Liver (tissue), 9 donors: Measurements from ENCODE around the gene SURF1. TPM values are rescaled to one million over a fixed set of nuclear protein-coding genes. Genes with fewer than 3 reads are reported as not detected.

ENCODE experiments used
- DNase-seq: peaks from one replicate; pipeline ENCODE4 v3.0.0-alpha.2; 2017; ENCODE audit warnings: low spot score
- H3K27ac ChIP-seq, 2 donors: one replicate each; pipeline ENCODE4 v1.7.0; 2013; ENCODE audit warnings: inconsistent platforms in 2 of 2, low read length in 2 of 2, control low read depth in 1 of 2, low read depth in 1 of 2, mild to moderate bottlenecking in 1 of 2
- H3K27me3 ChIP-seq, 4 donors: one replicate each; pipeline versions ENCODE4 v1.6.1 to v1.7.0; 2013; ENCODE audit warnings: low read length in 3 of 4, inconsistent platforms in 1 of 4, mild to moderate bottlenecking in 1 of 4, moderate library complexity in 1 of 4; ENCODE audit not compliant: control insufficient read depth in 4 of 4, insufficient read depth in 4 of 4
- H3K36me3 ChIP-seq, 4 donors: one replicate each; pipeline versions ENCODE4 v1.6.1 to v1.7.0; 2013; ENCODE audit warnings: low read length in 3 of 4, mild to moderate bottlenecking in 3 of 4, low read depth in 1 of 4, moderate library complexity in 1 of 4; ENCODE audit not compliant: control insufficient read depth in 4 of 4, insufficient read depth in 3 of 4
- H3K4me1 ChIP-seq, 4 donors: one replicate each; pipeline versions ENCODE4 v1.6.1 to v1.7.0; 2013; ENCODE audit warnings: low read length in 3 of 4, mild to moderate bottlenecking in 3 of 4, moderate library complexity in 1 of 4; ENCODE audit not compliant: control insufficient read depth in 4 of 4, insufficient read depth in 4 of 4
- H3K4me3 ChIP-seq, 3 donors: one replicate each; pipeline versions ENCODE4 v1.6.1 to v1.7.0; 2013; ENCODE audit warnings: low read length in 3 of 3, control low read depth in 1 of 3, low read depth in 1 of 3, mild to moderate bottlenecking in 1 of 3
- H3K9ac ChIP-seq, 2 donors: one replicate each; pipeline ENCODE4 v1.7.0; 2013; ENCODE audit warnings: low read length in 2 of 2, mild to moderate bottlenecking in 2 of 2, moderate library complexity in 2 of 2, control low read depth in 1 of 2, low read depth in 1 of 2
- H3K9me3 ChIP-seq, 4 donors: one replicate each; pipeline versions ENCODE4 v1.6.1 to v1.7.0; 2013; ENCODE audit warnings: low read length in 3 of 4; ENCODE audit not compliant: control insufficient read depth in 4 of 4
- CTCF ChIP-seq: fragments of 150-350 bp; IDR thresholded peaks from 2 replicates; pipeline ENCODE4 v1.5.1; 2017; ENCODE audit warnings: improper control_type of control experiment, low read depth, low read length; ENCODE audit not compliant: missing input control
- EGR1 ChIP-seq, 2 donors: IDR thresholded peaks; 2 replicates each; pipeline ENCODE4 v1.6.1; 2016 to 2018; ENCODE audit warnings: antibody characterized with exemption in 2 of 2, low read depth in 2 of 2
- FOXA1 ChIP-seq: IDR thresholded peaks from 2 replicates; pipeline ENCODE4 v1.6.1; 2016; ENCODE audit warnings: antibody characterized with exemption
- FOXA2 ChIP-seq: IDR thresholded peaks from 2 replicates; pipeline ENCODE4 v1.6.1; 2016; ENCODE audit warnings: antibody characterized with exemption
- GABPA ChIP-seq, 2 donors: IDR thresholded peaks in 1 of 2; conservative IDR thresholded peaks in 1 of 2; 2 replicates each; pipeline ENCODE4 v1.6.1; 2016; ENCODE audit warnings: antibody characterized with exemption in 2 of 2, mild to moderate bottlenecking in 1 of 2, moderate library complexity in 1 of 2
- HNF4A ChIP-seq, 2 donors: conservative IDR thresholded peaks; 2 replicates each; pipeline ENCODE4 v1.6.1; 2016; ENCODE audit warnings: antibody characterized with exemption in 2 of 2, mild to moderate bottlenecking in 2 of 2
- HNF4G ChIP-seq: IDR thresholded peaks from 2 replicates; pipeline ENCODE4 v1.6.1; 2016; ENCODE audit warnings: antibody characterized with exemption
- JUND ChIP-seq, 2 donors: IDR thresholded peaks; 2 replicates each; pipeline ENCODE4 v1.6.1; 2016; ENCODE audit warnings: antibody characterized with exemption in 2 of 2
- MAX ChIP-seq: IDR thresholded peaks from 2 replicates; pipeline ENCODE4 v1.6.1; 2016; ENCODE audit warnings: antibody characterized with exemption
- NR2F2 ChIP-seq: IDR thresholded peaks from 2 replicates; pipeline ENCODE4 v1.6.1; 2016; ENCODE audit warnings: antibody characterized with exemption
- RAD21 ChIP-seq, 2 donors: IDR thresholded peaks; 2 replicates each; pipeline ENCODE4 v1.6.1; 2016; ENCODE audit warnings: antibody characterized with exemption in 2 of 2, mild to moderate bottlenecking in 2 of 2
- RXRA ChIP-seq, 2 donors: IDR thresholded peaks; 2 replicates each; pipeline ENCODE4 v1.6.1; 2017 to 2018; ENCODE audit warnings: antibody characterized with exemption in 2 of 2, mild to moderate bottlenecking in 1 of 2
- SP1 ChIP-seq: IDR thresholded peaks from 2 replicates; pipeline ENCODE4 v1.6.1; 2018; ENCODE audit warnings: antibody characterized with exemption, mild to moderate bottlenecking
- TAF1 ChIP-seq: conservative IDR thresholded peaks from 2 replicates; pipeline ENCODE4 v1.6.1; 2016; ENCODE audit warnings: antibody characterized with exemption, mild to moderate bottlenecking
- YY1 ChIP-seq: IDR thresholded peaks from 2 replicates; pipeline ENCODE4 v1.6.1; 2016; ENCODE audit warnings: antibody characterized with exemption, mild to moderate bottlenecking
- ZBTB33 ChIP-seq: IDR thresholded peaks from 2 replicates; pipeline ENCODE4 v1.6.1; 2016; ENCODE audit warnings: antibody characterized with exemption
- WGBS: extraction: QIAGEN DNeasy Blood & Tissue Kit; methylation state at CpG from one replicate; pipeline ENCODE4 v1.1.7; 2013; 5-methylcytosine and 5-hydroxymethylcytosine counted together
- polyA plus RNA-seq, 2 donors: library from polyadenylated mRNA; stranded (reverse) in 1 of 2; unstranded in 1 of 2; fragments of 200-250 nt in 1 of 2; fragments of >200 nt in 1 of 2; fragmentation: Nextera tagmentation in 1 of 2; extraction: Ambion mirVana in 1 of 2; gene quantifications; one replicate each; pipeline versions ENCODE4 v1.2.1 to v1.2.3, GENCODE V29; 2013 to 2015
- total RNA-seq, 2 donors: library from RNA; depleted of rRNA; stranded (reverse); fragments of >200 nt; gene quantifications; one replicate each; pipeline ENCODE4 v1.2.3, GENCODE V29; 2014
- TF ChIP-seq, protein P1 (sequence below): IDR thresholded peaks from 2 replicates; pipeline ENCODE4 v1.6.1; 2016; ENCODE audit warnings: antibody characterized with exemption, mild to moderate bottlenecking
- TF ChIP-seq, protein P2 (sequence below): IDR thresholded peaks from 2 replicates; pipeline ENCODE4 v1.6.1; 2016; ENCODE audit warnings: antibody characterized with exemption
- donor health status: healthy.
- donor health status: healthy.
- donor health status: healthy.
- donor health status: healthy.
- donor health status: healthy.

Gene SURF1
- total and polyA plus RNA-seq, 4 donors: 20.7 to 106 (median 50.5) TPM

GRCh38 chr9:133397370-133397769 lies 41.1 kb upstream of the SURF1 start:
- Histone ChIP-seq H3K9me3 (no peaks in the 10 kb centered on the region), H3K27ac (no peak overlapping the region), H3K9ac (no peak overlapping the region), H3K27me3 (peaks cover 0 to 7% (median 0%) of the 10 kb centered on the region in 4 donors), H3K4me1 (no peaks in the 10 kb centered on the region), H3K4me3 (no peak overlapping the region), H3K36me3 (no peaks in the 10 kb centered on the region)
- DNase-seq: no peak
- WGBS: 79% methylated on average over 6 of the region's 6 CpGs
- TF ChIP-seq, protein P1, sequence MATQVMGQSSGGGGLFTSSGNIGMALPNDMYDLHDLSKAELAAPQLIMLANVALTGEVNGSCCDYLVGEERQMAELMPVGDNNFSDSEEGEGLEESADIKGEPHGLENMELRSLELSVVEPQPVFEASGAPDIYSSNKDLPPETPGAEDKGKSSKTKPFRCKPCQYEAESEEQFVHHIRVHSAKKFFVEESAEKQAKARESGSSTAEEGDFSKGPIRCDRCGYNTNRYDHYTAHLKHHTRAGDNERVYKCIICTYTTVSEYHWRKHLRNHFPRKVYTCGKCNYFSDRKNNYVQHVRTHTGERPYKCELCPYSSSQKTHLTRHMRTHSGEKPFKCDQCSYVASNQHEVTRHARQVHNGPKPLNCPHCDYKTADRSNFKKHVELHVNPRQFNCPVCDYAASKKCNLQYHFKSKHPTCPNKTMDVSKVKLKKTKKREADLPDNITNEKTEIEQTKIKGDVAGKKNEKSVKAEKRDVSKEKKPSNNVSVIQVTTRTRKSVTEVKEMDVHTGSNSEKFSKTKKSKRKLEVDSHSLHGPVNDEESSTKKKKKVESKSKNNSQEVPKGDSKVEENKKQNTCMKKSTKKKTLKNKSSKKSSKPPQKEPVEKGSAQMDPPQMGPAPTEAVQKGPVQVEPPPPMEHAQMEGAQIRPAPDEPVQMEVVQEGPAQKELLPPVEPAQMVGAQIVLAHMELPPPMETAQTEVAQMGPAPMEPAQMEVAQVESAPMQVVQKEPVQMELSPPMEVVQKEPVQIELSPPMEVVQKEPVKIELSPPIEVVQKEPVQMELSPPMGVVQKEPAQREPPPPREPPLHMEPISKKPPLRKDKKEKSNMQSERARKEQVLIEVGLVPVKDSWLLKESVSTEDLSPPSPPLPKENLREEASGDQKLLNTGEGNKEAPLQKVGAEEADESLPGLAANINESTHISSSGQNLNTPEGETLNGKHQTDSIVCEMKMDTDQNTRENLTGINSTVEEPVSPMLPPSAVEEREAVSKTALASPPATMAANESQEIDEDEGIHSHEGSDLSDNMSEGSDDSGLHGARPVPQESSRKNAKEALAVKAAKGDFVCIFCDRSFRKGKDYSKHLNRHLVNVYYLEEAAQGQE: no peak
- TF ChIP-seq JUND (IDR thresholded peaks at IDR 0.05) (no peak), HNF4A (conservative IDR thresholded peaks at IDR 0.05) (no peak), FOXA2 (no peak), GABPA (IDR thresholded peaks at IDR 0.05 in 1 of 2, conservative IDR thresholded peaks at IDR 0.05 in 1 of 2) (no peak), HNF4G (no peak), SP1 (no peak), MAX (no peak), RAD21 (IDR thresholded peaks at IDR 0.05) (no peak), RXRA (IDR thresholded peaks at IDR 0.05) (no peak)
- TF ChIP-seq, protein P2, sequence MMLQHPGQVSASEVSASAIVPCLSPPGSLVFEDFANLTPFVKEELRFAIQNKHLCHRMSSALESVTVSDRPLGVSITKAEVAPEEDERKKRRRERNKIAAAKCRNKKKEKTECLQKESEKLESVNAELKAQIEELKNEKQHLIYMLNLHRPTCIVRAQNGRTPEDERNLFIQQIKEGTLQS: no peak

GRCh38 chr9:133396952-133397351 lies 40.7 kb upstream of the SURF1 start:
- Histone ChIP-seq H3K9me3 (no peaks in the 10 kb centered on the region), H3K27ac (no peak overlapping the region), H3K4me1 (no peaks in the 10 kb centered on the region), H3K9ac (no peak overlapping the region), H3K27me3 (peaks cover 0 to 7% (median 0%) of the 10 kb centered on the region in 4 donors), H3K36me3 (no peaks in the 10 kb centered on the region), H3K4me3 (no peak overlapping the region)
- 33% methylated on average over 14 of the region's 14 CpGs for WGBS
- DNase-seq: no peak
- peak in 1 of 2 donors; percentile 17 for TF ChIP-seq RAD21 (IDR thresholded peaks at IDR 0.05)
- no peak for TF ChIP-seq MAX
- no peak for TF ChIP-seq HNF4G

GRCh38 chr9:133394687-133395271 lies 38.5 kb upstream of the SURF1 start:
- H3K9me3 ChIP-seq: no peaks in the 10 kb centered on the region
- peaks cover 0 to 7% (median 0%) of the 10 kb centered on the region in 4 donors for H3K27me3 ChIP-seq
- DNase-seq: no peak
- 32% methylated on average over 8 of the region's 8 CpGs for WGBS
- H3K4me3 ChIP-seq: no peak overlapping the region
- H3K9ac ChIP-seq: no peak overlapping the region
- no peaks in the 10 kb centered on the region for H3K36me3 ChIP-seq
- no peak overlapping the region for H3K27ac ChIP-seq
- H3K4me1 ChIP-seq: no peaks in the 10 kb centered on the region
- TF ChIP-seq, protein P2: no peak
- TF ChIP-seq TAF1: no peak
- TF ChIP-seq JUND (IDR thresholded peaks at IDR 0.05): no peak
- TF ChIP-seq FOXA2: no peak
- TF ChIP-seq RAD21 (IDR thresholded peaks at IDR 0.05): no peak
- no peak for TF ChIP-seq ZBTB33
- no peak for TF ChIP-seq RXRA (IDR thresholded peaks at IDR 0.05)
- no peak for TF ChIP-seq HNF4A (conservative IDR thresholded peaks at IDR 0.05)
- TF ChIP-seq CTCF: no peak
- no peak for TF ChIP-seq FOXA1
- TF ChIP-seq GABPA (IDR thresholded peaks at IDR 0.05 in 1 of 2, conservative IDR thresholded peaks at IDR 0.05 in 1 of 2): no peak
- TF ChIP-seq YY1: no peak
- TF ChIP-seq EGR1 (IDR thresholded peaks at IDR 0.05; ENCODE audit: low read depth in 2 of 2): no peak
- no peak for TF ChIP-seq NR2F2
- no peak for TF ChIP-seq HNF4G
- TF ChIP-seq MAX: no peak
- TF ChIP-seq SP1: no peak
